ENCODE results near the gene IL4. TPM values are rescaled to one million over a fixed set of nuclear protein-coding genes. Genes with fewer than 3 reads are reported as not detected.

Gene IL4
- total RNA-seq, 1 donor from 2014 or later = 21.6 TPM

- intact Hi-C loops (cut with micrococcal nuclease) = no loop called here
- no peaks in the 10 kb centered on the region for H3K27me3 Mint-ChIP-seq (ENCODE audit: low read depth)
- H3K36me3 Mint-ChIP-seq (ENCODE audit: low read depth) = no peaks in the 10 kb centered on the region
- H3K4me3 Mint-ChIP-seq (ENCODE audit: low read depth) = no peak overlapping the region
- H3K4me1 Mint-ChIP-seq (ENCODE audit: low read depth) = peaks cover 38% of the 10 kb centered on the region
- no peak overlapping the region for H3K27ac Mint-ChIP-seq
- H3K9me3 Mint-ChIP-seq = peaks cover 7% of the 10 kb centered on the region
- no peak for DNase-seq (ENCODE audit: low spot score)
Observed at GRCh38 chr5:132669455-132669820, 4.4 kb upstream of the IL4 start.

- Mint-ChIP-seq H3K36me3 (ENCODE audit: low read depth) (peaks cover 2% of the 10 kb centered on the region), H3K27ac (no peak overlapping the region), H3K4me1 (ENCODE audit: low read depth) (peaks cover 40% of the 10 kb centered on the region), H3K4me3 (ENCODE audit: low read depth) (no peak overlapping the region), H3K27me3 (ENCODE audit: low read depth) (no peaks in the 10 kb centered on the region), H3K9me3 (peaks cover 7% of the 10 kb centered on the region)
- intact Hi-C loops (cut with micrococcal nuclease) = no loop called here
- DNase-seq (ENCODE audit: low spot score) = no peak
Observed at GRCh38 chr5:132669966-132670882, 3.6 kb upstream of the IL4 start.

GRCh38 chr5:132671000-132671399 lies 2.8 kb upstream of the IL4 start:
- H3K36me3 Mint-ChIP-seq (ENCODE audit: low read depth) = peaks cover 3% of the 10 kb centered on the region
- H3K27me3 Mint-ChIP-seq (ENCODE audit: low read depth) = no peaks in the 10 kb centered on the region
- DNase-seq (ENCODE audit: low spot score) = no peak
- peaks cover 7% of the 10 kb centered on the region for H3K9me3 Mint-ChIP-seq
- no peak overlapping the region for H3K4me3 Mint-ChIP-seq (ENCODE audit: low read depth)
- H3K27ac Mint-ChIP-seq = no peak overlapping the region
- peaks cover 43% of the 10 kb centered on the region for H3K4me1 Mint-ChIP-seq (ENCODE audit: low read depth)
- intact Hi-C loops (cut with micrococcal nuclease) = no loop called here

GRCh38 chr5:132673488-132673887 lies 301 bp upstream of the IL4 start:
- H3K27ac Mint-ChIP-seq = peak overlapping the region; percentile 95
- H3K36me3 Mint-ChIP-seq (ENCODE audit: low read depth) = peaks cover 8% of the 10 kb centered on the region
- intact Hi-C loops (cut with micrococcal nuclease) = no loop called here
- peaks cover 40% of the 10 kb centered on the region for H3K4me1 Mint-ChIP-seq (ENCODE audit: low read depth)
- H3K9me3 Mint-ChIP-seq = peaks cover 7% of the 10 kb centered on the region
- H3K27me3 Mint-ChIP-seq (ENCODE audit: low read depth) = no peaks in the 10 kb centered on the region
- H3K4me3 Mint-ChIP-seq (ENCODE audit: low read depth) = no peak overlapping the region
- no peak for DNase-seq (ENCODE audit: low spot score)

- peak overlapping the region; percentile 70 for H3K4me3 Mint-ChIP-seq (ENCODE audit: low read depth)
- no peak for DNase-seq (ENCODE audit: low spot score)
- peak overlapping the region; percentile 95 for H3K27ac Mint-ChIP-seq
Observed at GRCh38 chr5:132674671-132675506, 1.1 kb downstream of the IL4 start.

GRCh38 chr5:132675936-132676689 lies 2.3 kb downstream of the IL4 start:
- Mint-ChIP-seq H3K4me1 (ENCODE audit: low read depth) (peaks cover 40% of the 10 kb centered on the region), H3K9me3 (peaks cover 2% of the 10 kb centered on the region), H3K27me3 (ENCODE audit: low read depth) (no peaks in the 10 kb centered on the region), H3K4me3 (ENCODE audit: low read depth) (no peak overlapping the region), H3K27ac (peak overlapping the region; percentile 95), H3K36me3 (ENCODE audit: low read depth) (peaks cover 20% of the 10 kb centered on the region)
- intact Hi-C loops (cut with micrococcal nuclease) = loop anchor here (2.0 kb wide), 1 partner anchor 17 kb away; the partner anchor contains the start of gene IL13
- no peak for DNase-seq (ENCODE audit: low spot score)

More at GRCh38 chr5:132674671-132675506, 1.1 kb downstream of the IL4 start:
- Mint-ChIP-seq H3K36me3 (ENCODE audit: low read depth) (peaks cover 10% of the 10 kb centered on the region), H3K9me3 (peaks cover 7% of the 10 kb centered on the region), H3K27me3 (ENCODE audit: low read depth) (no peaks in the 10 kb centered on the region), H3K4me1 (ENCODE audit: low read depth) (peaks cover 40% of the 10 kb centered on the region)
- intact Hi-C loops (cut with micrococcal nuclease) = loop anchor here (1.0 to 2.0 kb wide), 5 partner anchors 12 to 40 kb away; partner anchors contain the start of gene IL13

- Mint-ChIP-seq H3K4me1 (ENCODE audit: low read depth) (peaks cover 40% of the 10 kb centered on the region), H3K4me3 (ENCODE audit: low read depth) (no peak overlapping the region), H3K27me3 (ENCODE audit: low read depth) (no peaks in the 10 kb centered on the region), H3K27ac (no peak overlapping the region), H3K36me3 (ENCODE audit: low read depth) (peaks cover 24% of the 10 kb centered on the region), H3K9me3 (no peaks in the 10 kb centered on the region)
- DNase-seq (ENCODE audit: low spot score) = no peak
- intact Hi-C loops (cut with micrococcal nuclease) = no loop called here
Observed at GRCh38 chr5:132677191-132677590, 3.4 kb downstream of the IL4 start.

GRCh38 chr5:132677682-132678400 lies 4.1 kb downstream of the IL4 start:
- DNase-seq (ENCODE audit: low spot score) = no peak
- H3K4me1 Mint-ChIP-seq (ENCODE audit: low read depth) = peaks cover 37% of the 10 kb centered on the region
- no peaks in the 10 kb centered on the region for H3K9me3 Mint-ChIP-seq
- H3K27ac Mint-ChIP-seq = no peak overlapping the region
- no peaks in the 10 kb centered on the region for H3K27me3 Mint-ChIP-seq (ENCODE audit: low read depth)
- peaks cover 24% of the 10 kb centered on the region for H3K36me3 Mint-ChIP-seq (ENCODE audit: low read depth)
- intact Hi-C loops (cut with micrococcal nuclease) = no loop called here
- no peak overlapping the region for H3K4me3 Mint-ChIP-seq (ENCODE audit: low read depth)

GRCh38 chr5:132678735-132679134 lies 4.9 kb downstream of the IL4 start:
- DNase-seq (ENCODE audit: low spot score) = no peak
- H3K27me3 Mint-ChIP-seq (ENCODE audit: low read depth) = no peaks in the 10 kb centered on the region
- no peak overlapping the region for H3K27ac Mint-ChIP-seq
- peaks cover 27% of the 10 kb centered on the region for H3K36me3 Mint-ChIP-seq (ENCODE audit: low read depth)
- intact Hi-C loops (cut with micrococcal nuclease) = no loop called here
- H3K4me3 Mint-ChIP-seq (ENCODE audit: low read depth) = no peak overlapping the region
- no peaks in the 10 kb centered on the region for H3K9me3 Mint-ChIP-seq
- peaks cover 33% of the 10 kb centered on the region for H3K4me1 Mint-ChIP-seq (ENCODE audit: low read depth)

GRCh38 chr5:132679166-132679565 lies 5.4 kb downstream of the IL4 start:
- peaks cover 27% of the 10 kb centered on the region for H3K36me3 Mint-ChIP-seq (ENCODE audit: low read depth)
- no peak overlapping the region for H3K27ac Mint-ChIP-seq
- no peaks in the 10 kb centered on the region for H3K9me3 Mint-ChIP-seq
- no peaks in the 10 kb centered on the region for H3K27me3 Mint-ChIP-seq (ENCODE audit: low read depth)
- intact Hi-C loops (cut with micrococcal nuclease) = no loop called here
- H3K4me3 Mint-ChIP-seq (ENCODE audit: low read depth) = no peak overlapping the region
- peaks cover 28% of the 10 kb centered on the region for H3K4me1 Mint-ChIP-seq (ENCODE audit: low read depth)
- DNase-seq (ENCODE audit: low spot score) = no peak

GRCh38 chr5:132679717-132680380 lies 6.1 kb downstream of the IL4 start:
- Mint-ChIP-seq H3K4me1 (ENCODE audit: low read depth) (peaks cover 28% of the 10 kb centered on the region), H3K4me3 (ENCODE audit: low read depth) (no peak overlapping the region), H3K36me3 (ENCODE audit: low read depth) (peaks cover 27% of the 10 kb centered on the region), H3K27ac (no peak overlapping the region), H3K27me3 (ENCODE audit: low read depth) (no peaks in the 10 kb centered on the region), H3K9me3 (no peaks in the 10 kb centered on the region)
- intact Hi-C loops (cut with micrococcal nuclease) = no loop called here
- no peak for DNase-seq (ENCODE audit: low spot score)

All from activated T-helper 2 cell treated with anti-CD3 and anti-CD28 coated beads, Interferon-gamma antibody, Interleukin-2, Interleukin-4, amounts not matched to agents 10 μg/mL and 5 μg/mL and 100 μg/mL, durations not matched to agents 14 hours and 24 hours and 36 hours (primary cell).